GM18868 (cell line): Measurements from ENCODE around the gene CNOT2.

Experiments
- ATAC-seq: cut with Tn5 transposase; IDR thresholded peaks from one replicate; pipeline ENCODE4 v1.9.1; 2021; ENCODE audit warnings: mild to moderate bottlenecking, moderate library complexity; ENCODE audit not compliant: unreplicated experiment

The CNOT2 gene, protein sequence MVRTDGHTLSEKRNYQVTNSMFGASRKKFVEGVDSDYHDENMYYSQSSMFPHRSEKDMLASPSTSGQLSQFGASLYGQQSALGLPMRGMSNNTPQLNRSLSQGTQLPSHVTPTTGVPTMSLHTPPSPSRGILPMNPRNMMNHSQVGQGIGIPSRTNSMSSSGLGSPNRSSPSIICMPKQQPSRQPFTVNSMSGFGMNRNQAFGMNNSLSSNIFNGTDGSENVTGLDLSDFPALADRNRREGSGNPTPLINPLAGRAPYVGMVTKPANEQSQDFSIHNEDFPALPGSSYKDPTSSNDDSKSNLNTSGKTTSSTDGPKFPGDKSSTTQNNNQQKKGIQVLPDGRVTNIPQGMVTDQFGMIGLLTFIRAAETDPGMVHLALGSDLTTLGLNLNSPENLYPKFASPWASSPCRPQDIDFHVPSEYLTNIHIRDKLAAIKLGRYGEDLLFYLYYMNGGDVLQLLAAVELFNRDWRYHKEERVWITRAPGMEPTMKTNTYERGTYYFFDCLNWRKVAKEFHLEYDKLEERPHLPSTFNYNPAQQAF

GRCh38 chr12:70242695-70243509 is at the start of gene CNOT2:
Gene CNOT2, plus strand, starts transcription at chr12:70243433. Its CDS starts 34,794 bp downstream, at chr12:70278227.
- peak; percentile 65 for ATAC-seq

DNA sequence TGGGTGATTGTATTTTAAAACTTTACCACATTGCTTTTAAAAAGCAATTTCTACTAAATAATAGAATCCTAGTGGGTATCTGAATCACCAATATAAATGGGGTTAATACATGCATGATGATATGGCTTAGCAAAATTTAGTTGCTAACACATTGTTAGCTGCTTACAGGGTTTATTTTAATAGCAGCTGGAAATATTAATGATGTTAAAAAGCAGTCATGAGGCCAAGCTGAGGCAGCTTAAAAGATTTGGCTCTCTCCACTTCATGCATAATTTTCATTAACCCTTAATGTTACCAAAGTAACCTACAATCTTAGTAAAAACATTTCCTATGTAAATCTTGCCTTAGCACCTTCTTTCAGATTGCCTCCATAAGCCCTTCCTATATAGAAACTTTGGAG is 49.2 kb upstream of the CNOT2 start:
- ATAC-seq = no peak

GRCh38 chr12:70196811-70197281 is 46.4 kb upstream of the CNOT2 start:
- ATAC-seq = no peak

- no peak for ATAC-seq
These were observed 45.9 kb upstream of the CNOT2 start for GRCh38 chr12:70197345-70197744.

DNA sequence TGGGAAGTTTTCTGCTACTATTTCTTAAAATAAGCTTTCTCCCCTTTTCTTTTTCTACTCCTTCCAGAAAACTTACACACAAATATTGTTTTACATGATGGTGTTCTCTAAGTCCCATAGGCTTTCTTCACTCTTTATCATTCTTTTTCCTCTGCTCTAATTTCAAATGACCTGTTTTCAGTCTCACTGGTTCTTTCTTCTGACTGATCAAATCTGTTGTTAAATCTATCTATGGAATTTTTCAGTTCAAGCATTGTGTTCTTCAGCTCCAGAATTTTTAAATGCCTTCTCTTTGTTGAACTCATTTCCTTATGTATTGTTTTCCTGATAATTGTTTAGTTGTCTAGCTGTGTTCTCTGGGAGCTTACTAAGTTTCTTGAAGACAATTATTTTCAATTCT is 29.5 kb upstream of the CNOT2 start:
- ATAC-seq = no peak

DNA sequence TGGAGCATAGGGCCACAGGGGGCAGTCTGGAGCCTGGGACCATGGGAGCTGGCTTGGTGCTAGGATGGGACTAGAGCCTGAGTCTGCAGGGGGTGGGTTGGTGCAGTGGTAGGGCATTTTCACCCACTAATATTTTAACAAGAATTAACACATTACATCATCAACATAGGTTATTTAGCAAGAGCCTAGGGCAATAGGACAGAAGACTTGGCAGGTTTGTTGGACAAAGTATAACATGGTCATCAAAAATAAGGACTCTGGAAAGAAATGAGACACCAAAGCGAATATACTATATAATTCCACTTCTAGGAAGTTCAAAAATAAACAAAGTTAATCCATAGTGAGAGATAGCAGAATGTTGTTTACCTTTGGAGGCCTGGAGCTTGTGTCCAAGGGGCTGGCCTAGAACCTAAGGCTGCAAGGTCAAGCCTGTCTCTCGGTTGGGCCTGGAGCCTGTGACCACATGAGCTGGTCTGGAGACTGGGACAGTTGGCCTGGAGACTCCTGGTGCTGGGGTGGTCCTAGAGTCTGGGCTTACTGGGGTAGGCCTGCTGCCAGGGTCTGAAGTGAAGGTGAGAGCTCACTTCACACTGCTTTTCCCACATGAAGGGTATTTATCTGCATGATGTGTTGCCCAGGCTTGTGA is 28.1 kb upstream of the CNOT2 start:
- no peak for ATAC-seq

GRCh38 chr12:70217416-70217815 is 25.8 kb upstream of the CNOT2 start:
- ATAC-seq = no peak

DNA sequence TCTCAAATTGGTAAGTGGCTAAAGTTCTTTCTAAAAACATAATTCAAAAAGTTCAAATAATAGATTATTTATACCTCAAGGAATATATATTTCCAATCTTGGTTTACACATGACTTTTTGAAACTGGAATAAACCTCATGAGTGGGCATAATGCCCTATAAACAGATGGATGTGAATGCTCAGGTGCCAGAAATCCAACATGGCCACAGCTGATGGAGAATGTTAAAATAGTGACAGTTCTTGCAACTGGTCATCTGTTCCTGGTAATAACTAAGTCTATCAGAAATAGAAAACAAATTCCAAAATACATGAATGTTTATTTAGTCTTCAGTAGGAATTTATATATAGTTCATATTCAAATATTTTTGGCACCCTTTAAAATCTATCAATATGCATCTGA is 21.6 kb upstream of the CNOT2 start:
- no peak for ATAC-seq

GRCh38 chr12:70227911-70228310 is 15.3 kb upstream of the CNOT2 start:
- ATAC-seq = no peak

GRCh38 chr12:70230934-70231606 is 12.2 kb upstream of the CNOT2 start:
- no peak for ATAC-seq

DNA sequence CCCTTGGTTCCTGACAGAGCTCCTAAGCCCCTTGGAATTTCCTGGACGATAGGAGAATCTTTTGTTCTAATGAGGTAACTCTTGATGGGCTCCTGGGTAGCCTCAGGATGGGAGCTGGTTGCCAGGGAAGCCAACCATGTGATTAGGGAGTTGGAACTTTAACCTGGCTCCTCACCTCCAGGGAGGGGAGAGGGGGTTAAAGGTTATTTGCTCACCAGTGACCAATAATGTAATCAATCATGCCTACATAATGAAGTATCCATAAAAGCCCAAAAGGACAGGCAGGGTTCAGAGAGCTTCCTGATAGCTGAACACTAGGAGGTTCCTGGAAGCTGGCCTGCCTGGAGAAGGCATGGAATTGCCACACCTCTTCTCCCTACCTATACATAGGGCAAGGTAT is 6.2 kb upstream of the CNOT2 start:
- ATAC-seq = no peak

DNA sequence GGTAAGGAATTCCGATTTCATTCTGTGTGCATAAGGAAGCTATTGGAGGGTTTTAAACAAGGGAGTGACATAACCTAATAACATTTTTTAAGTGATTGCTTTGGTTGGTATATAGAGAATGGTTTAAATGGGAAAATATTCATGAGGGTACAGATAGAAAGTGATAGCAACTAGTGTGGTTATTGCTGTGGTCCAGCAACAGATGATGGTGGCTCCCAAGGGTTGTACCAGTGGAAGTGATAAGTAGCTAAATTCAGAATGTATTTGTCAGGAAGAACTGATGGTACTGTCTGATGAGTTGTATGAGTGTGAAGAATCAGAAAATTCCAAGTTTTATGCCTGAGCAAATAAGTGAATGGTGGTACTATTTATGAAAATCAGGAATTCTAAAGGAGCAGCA is 2.6 kb upstream of the CNOT2 start:
- ATAC-seq = no peak

- no peak for ATAC-seq
These were observed 1.4 kb upstream of the CNOT2 start for GRCh38 chr12:70241845-70242244.

- peak; percentile 54 for ATAC-seq
These were observed 508 bp downstream of the CNOT2 start for GRCh38 chr12:70243510-70244371.

DNA sequence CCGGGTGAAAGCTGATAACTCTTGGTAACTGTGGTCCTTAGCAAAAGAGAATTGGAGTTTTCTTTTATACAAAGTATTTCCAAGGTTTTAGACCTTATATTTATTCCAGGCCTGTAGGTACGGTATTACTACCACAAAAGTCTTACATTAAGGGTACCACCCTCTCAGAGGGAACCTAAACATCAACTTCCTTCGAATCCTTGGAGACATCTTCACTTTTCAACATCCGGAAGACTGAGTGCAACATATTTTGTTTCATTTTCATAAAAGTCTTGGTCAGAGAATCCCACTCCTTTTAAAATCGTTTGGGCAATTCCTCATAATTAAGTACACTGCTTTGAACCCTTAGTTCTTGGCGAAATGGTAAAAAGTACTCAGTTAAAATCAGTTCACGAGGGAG is 1.2 kb downstream of the CNOT2 start:
- ATAC-seq = no peak

GRCh38 chr12:70245458-70245857 is 2.2 kb downstream of the CNOT2 start:
- ATAC-seq = no peak

GRCh38 chr12:70246580-70246979 is 3.3 kb downstream of the CNOT2 start:
- no peak for ATAC-seq

GRCh38 chr12:70247653-70248199 is 4.5 kb downstream of the CNOT2 start:
- no peak for ATAC-seq

DNA sequence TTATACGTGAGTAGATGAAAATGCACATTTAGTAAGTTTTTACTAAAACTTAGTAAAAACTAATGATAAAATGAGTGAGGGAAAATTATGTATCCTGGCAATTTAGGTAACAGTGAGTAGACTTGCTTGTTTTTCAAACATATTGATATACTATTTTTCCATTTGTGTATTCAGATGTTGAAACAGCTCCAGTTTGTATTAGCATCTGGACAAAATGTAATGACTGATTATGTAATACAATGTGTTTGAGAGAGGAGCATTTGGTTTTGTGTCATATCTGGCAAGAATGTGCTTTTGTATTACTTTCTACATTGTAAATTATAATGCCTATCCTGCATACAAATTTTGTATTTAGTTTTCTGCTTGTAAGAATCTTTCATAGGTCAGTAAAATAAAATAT is 5.6 kb downstream of the CNOT2 start:
- no peak for ATAC-seq
